ENCODE measurements around the gene RFC1.
"Not testable (repeated sequence)": the region's sequence is repeated elsewhere in the genome, so short reads cannot be mapped to it uniquely, and the experiment has no call there.

RFC1 gene

DNA sequence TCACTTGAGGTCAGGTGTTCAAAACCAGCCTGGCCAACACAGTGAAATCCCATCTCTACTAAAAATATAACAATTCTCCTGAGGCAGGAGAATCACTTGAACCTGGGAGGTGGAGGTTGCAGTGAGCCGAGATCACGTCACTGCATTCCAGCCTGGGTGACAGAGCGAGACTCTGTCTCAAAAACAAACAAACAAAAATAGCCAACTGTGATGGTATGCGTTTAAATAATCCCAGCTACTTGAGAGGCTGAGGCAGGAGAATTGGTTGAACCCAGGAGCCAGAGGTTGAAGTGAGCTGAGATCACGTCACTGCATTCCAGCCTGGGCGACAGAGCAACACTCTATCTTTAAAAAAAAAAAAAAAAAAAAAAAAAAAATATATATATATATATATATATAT lies 35.5 kb upstream of the RFC1 start:
- H3K27ac ChIP-seq (ENCODE audit: insufficient read depth in 1 of 2, low read depth in 1 of 2, low read length in 2 of 2, poor library complexity in 1 of 2, severe bottlenecking in 2 of 2); CTCF ChIA-PET; H3K27me3 ChIP-seq (replicated peaks in 2 of 5; ENCODE audit: control insufficient read depth in 4 of 5, insufficient read depth in 5 of 5, low read length in 4 of 5); H3K36me3 ChIP-seq (ENCODE audit: control insufficient read depth in 4 of 4, insufficient read depth in 4 of 4, low read length in 3 of 4); DNase-seq; POLR2A ChIA-PET; H3K9me3 ChIP-seq (ENCODE audit: control extremely low read depth in 1 of 5, control insufficient read depth in 4 of 5, insufficient read depth in 2 of 5, low read depth in 1 of 5, low read length in 4 of 5); H3K4me1 ChIP-seq (ENCODE audit: control extremely low read depth in 1 of 4, control insufficient read depth in 4 of 4, insufficient read depth in 4 of 4, low read length in 3 of 4); H3K4me3 ChIP-seq (ENCODE audit: control insufficient read depth in 1 of 7, extremely low read depth in 1 of 7, insufficient read depth in 4 of 7, low read depth in 2 of 7, low read length in 6 of 7): not testable (repeated sequence)
- WGBS (ENCODE audit: insufficient coverage): 100% methylated on average over 1 of the region's 6 CpGs

DNA sequence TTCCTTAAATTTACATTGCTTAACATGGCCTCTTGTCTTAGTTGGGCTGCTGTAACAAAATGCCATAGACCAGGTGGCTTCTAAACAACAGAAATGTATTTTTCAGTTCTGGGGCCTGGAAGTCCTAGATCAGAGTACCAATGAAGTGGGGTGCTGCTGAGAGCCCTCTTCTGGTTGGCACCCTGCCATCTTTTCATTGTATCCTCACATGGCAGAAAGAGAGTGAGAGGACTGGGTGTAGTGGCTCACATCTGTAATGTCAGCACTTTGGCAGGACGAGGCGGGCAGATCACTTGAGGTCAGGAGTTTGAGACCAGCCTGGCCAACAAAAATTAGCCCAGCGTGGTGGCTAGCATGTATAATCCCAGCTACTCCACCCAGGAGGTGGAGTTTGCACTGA lies 28.5 kb upstream of the RFC1 start:
- H3K9me3 ChIP-seq (ENCODE audit: control extremely low read depth in 1 of 5, control insufficient read depth in 4 of 5, insufficient read depth in 2 of 5, low read depth in 1 of 5, low read length in 4 of 5): no peaks in the 10 kb centered on the region
- 100% methylated on average over 3 of the region's 3 CpGs for WGBS (ENCODE audit: insufficient coverage)
- no peak overlapping the region for H3K4me3 ChIP-seq (ENCODE audit: control insufficient read depth in 1 of 7, extremely low read depth in 1 of 7, insufficient read depth in 4 of 7, low read depth in 2 of 7, low read length in 6 of 7)
- H3K27ac ChIP-seq (ENCODE audit: insufficient read depth in 1 of 2, low read depth in 1 of 2, low read length in 2 of 2, poor library complexity in 1 of 2, severe bottlenecking in 2 of 2): no peak overlapping the region
- H3K36me3 ChIP-seq (ENCODE audit: control insufficient read depth in 4 of 4, insufficient read depth in 4 of 4, low read length in 3 of 4): no peaks in the 10 kb centered on the region
- DNase-seq: no peak
- ChIA-PET POLR2A (no interaction called here), CTCF (interaction anchor here (1.5 kb wide), 1 partner anchor 9 kb away, joined by 5 read pairs; no protein-coding TSS in a partner anchor)
- no peaks in the 10 kb centered on the region for H3K4me1 ChIP-seq (ENCODE audit: control extremely low read depth in 1 of 4, control insufficient read depth in 4 of 4, insufficient read depth in 4 of 4, low read length in 3 of 4)
- H3K27me3 ChIP-seq (replicated peaks in 2 of 5; ENCODE audit: control insufficient read depth in 4 of 5, insufficient read depth in 5 of 5, low read length in 4 of 5): peaks cover 0 to 1% (median 0%) of the 10 kb centered on the region in 5 experiments

DNA sequence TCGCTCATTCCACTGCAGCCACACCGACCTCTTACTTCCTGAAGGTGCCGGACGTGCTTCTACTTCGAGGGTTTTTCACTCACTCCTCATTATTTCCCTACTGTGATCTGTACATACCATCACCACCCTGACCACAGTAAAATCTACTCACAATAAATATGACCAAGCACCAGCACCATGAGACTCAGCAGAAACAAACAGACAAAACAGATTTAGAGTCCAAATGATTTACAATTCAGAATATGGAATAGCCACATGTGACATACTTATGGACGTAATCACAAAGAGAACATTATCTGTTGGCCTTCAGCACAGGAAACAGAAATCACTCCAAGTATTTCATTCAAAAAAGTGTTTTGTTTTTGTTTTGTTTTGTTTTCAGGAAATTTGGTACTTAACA lies 24.4 kb upstream of the RFC1 start:
- ChIA-PET POLR2A (no interaction called here), CTCF (no interaction called here)
- H3K4me3 ChIP-seq (ENCODE audit: control insufficient read depth in 1 of 7, extremely low read depth in 1 of 7, insufficient read depth in 4 of 7, low read depth in 2 of 7, low read length in 6 of 7): no peak overlapping the region
- H3K4me1 ChIP-seq (ENCODE audit: control extremely low read depth in 1 of 4, control insufficient read depth in 4 of 4, insufficient read depth in 4 of 4, low read length in 3 of 4): no peaks in the 10 kb centered on the region
- no peak for DNase-seq
- H3K27me3 ChIP-seq (replicated peaks in 2 of 5; ENCODE audit: control insufficient read depth in 4 of 5, insufficient read depth in 5 of 5, low read length in 4 of 5): peaks cover 0 to 2% (median 0%) of the 10 kb centered on the region in 5 experiments
- no peaks in the 10 kb centered on the region for H3K9me3 ChIP-seq (ENCODE audit: control extremely low read depth in 1 of 5, control insufficient read depth in 4 of 5, insufficient read depth in 2 of 5, low read depth in 1 of 5, low read length in 4 of 5)
- H3K27ac ChIP-seq (ENCODE audit: insufficient read depth in 1 of 2, low read depth in 1 of 2, low read length in 2 of 2, poor library complexity in 1 of 2, severe bottlenecking in 2 of 2): no peak overlapping the region
- H3K36me3 ChIP-seq (ENCODE audit: control insufficient read depth in 4 of 4, insufficient read depth in 4 of 4, low read length in 3 of 4): no peaks in the 10 kb centered on the region
- WGBS (ENCODE audit: insufficient coverage): 93% methylated on average over 5 of the region's 6 CpGs

DNA sequence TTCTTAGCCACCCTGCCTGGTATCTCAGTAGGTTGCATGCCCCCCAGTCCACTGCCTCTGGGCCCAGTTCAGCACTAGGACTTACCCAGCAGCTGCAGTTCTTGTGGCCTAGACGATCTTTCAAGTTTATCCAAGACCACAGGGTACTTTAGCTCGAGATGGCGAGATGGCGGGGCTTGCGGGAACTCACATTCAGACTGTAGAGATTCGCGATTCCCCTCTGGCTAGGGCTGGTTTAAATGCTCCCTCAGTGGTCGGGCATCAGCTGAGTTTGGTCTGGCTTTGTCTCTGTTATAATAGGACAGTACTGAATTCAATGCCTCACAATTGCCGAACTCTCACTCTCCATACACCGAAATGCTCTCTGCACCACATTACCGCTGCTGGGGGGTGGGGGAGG lies 18.4 kb upstream of the RFC1 start:
- ChIA-PET CTCF (interaction anchor here (0.6 kb wide), 1 partner anchor 424 kb away, joined by 3 read pairs; no protein-coding TSS in a partner anchor), POLR2A (no interaction called here)
- H3K27ac ChIP-seq (ENCODE audit: insufficient read depth in 1 of 2, low read depth in 1 of 2, low read length in 2 of 2, poor library complexity in 1 of 2, severe bottlenecking in 2 of 2): no peak overlapping the region
- no peaks in the 10 kb centered on the region for H3K9me3 ChIP-seq (ENCODE audit: control extremely low read depth in 1 of 5, control insufficient read depth in 4 of 5, insufficient read depth in 2 of 5, low read depth in 1 of 5, low read length in 4 of 5)
- no peaks in the 10 kb centered on the region for H3K27me3 ChIP-seq (replicated peaks in 2 of 5; ENCODE audit: control insufficient read depth in 4 of 5, insufficient read depth in 5 of 5, low read length in 4 of 5)
- no peak for DNase-seq
- no peak overlapping the region for H3K4me3 ChIP-seq (ENCODE audit: control insufficient read depth in 1 of 7, extremely low read depth in 1 of 7, insufficient read depth in 4 of 7, low read depth in 2 of 7, low read length in 6 of 7)
- no peaks in the 10 kb centered on the region for H3K36me3 ChIP-seq (ENCODE audit: control insufficient read depth in 4 of 4, insufficient read depth in 4 of 4, low read length in 3 of 4)
- no peaks in the 10 kb centered on the region for H3K4me1 ChIP-seq (ENCODE audit: control extremely low read depth in 1 of 4, control insufficient read depth in 4 of 4, insufficient read depth in 4 of 4, low read length in 3 of 4)
- 100% methylated on average over 7 of the region's 11 CpGs for WGBS (ENCODE audit: insufficient coverage)

DNA sequence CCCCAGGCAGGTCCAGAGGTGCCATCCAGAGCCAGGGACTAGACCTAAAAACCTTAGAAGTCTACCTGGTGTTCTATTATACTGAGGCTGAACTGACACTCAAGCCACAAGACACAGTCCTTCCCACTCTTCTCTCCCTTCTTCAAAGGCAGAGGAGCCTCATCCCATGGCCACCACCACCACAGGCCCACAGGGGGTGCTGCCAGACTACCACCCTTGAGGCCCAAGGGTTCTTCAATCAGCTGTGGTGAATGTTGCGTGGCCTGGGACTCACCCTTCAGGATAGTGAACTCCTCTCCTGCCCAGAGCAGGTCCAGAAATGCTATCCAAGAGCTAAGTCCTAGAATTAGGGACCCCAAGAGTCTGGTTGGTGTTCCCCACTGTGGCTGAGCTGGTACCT lies 17.5 kb upstream of the RFC1 start:
- DNase-seq: no peak
- WGBS (ENCODE audit: insufficient coverage): 100% methylated on average over 1 of the region's 1 CpG
- POLR2A ChIA-PET: no interaction called here
- no peaks in the 10 kb centered on the region for H3K9me3 ChIP-seq (ENCODE audit: control extremely low read depth in 1 of 5, control insufficient read depth in 4 of 5, insufficient read depth in 2 of 5, low read depth in 1 of 5, low read length in 4 of 5)
- no peaks in the 10 kb centered on the region for H3K36me3 ChIP-seq (ENCODE audit: control insufficient read depth in 4 of 4, insufficient read depth in 4 of 4, low read length in 3 of 4)
- H3K4me1 ChIP-seq (ENCODE audit: control extremely low read depth in 1 of 4, control insufficient read depth in 4 of 4, insufficient read depth in 4 of 4, low read length in 3 of 4): no peaks in the 10 kb centered on the region
- no peak overlapping the region for H3K4me3 ChIP-seq (ENCODE audit: control insufficient read depth in 1 of 7, extremely low read depth in 1 of 7, insufficient read depth in 4 of 7, low read depth in 2 of 7, low read length in 6 of 7)
- no peaks in the 10 kb centered on the region for H3K27me3 ChIP-seq (replicated peaks in 2 of 5; ENCODE audit: control insufficient read depth in 4 of 5, insufficient read depth in 5 of 5, low read length in 4 of 5)
- CTCF ChIA-PET: no interaction called here
- H3K27ac ChIP-seq (ENCODE audit: insufficient read depth in 1 of 2, low read depth in 1 of 2, low read length in 2 of 2, poor library complexity in 1 of 2, severe bottlenecking in 2 of 2): no peak overlapping the region

DNA sequence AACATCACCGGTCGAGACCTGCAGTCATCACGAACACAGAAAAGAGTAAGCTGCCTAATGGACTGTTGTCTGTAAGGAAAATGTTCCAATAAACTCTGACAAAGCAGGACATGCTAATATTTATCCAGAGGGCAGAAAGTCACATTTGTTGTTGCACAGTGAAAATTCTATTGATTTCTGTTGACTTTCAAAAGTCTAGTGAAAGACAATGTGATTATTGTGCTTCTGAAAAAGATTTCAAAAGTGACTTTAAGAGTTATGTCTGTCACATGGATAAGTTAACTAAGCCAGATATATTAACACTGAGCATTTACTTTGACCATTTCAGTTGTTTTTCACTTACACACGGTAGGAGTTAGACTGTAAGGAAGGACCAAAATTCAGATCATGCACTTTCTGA lies 9.3 kb upstream of the RFC1 start:
- POLR2A ChIA-PET: interaction anchor here (0.6 kb wide), 1 partner anchor 470 kb away, joined by 3 read pairs; no protein-coding TSS in a partner anchor
- Histone ChIP-seq H3K4me3 (ENCODE audit: control insufficient read depth in 1 of 7, extremely low read depth in 1 of 7, insufficient read depth in 4 of 7, low read depth in 2 of 7, low read length in 6 of 7) (no peak overlapping the region), H3K4me1 (ENCODE audit: control extremely low read depth in 1 of 4, control insufficient read depth in 4 of 4, insufficient read depth in 4 of 4, low read length in 3 of 4) (no peaks in the 10 kb centered on the region), H3K27me3 (replicated peaks in 2 of 5; ENCODE audit: control insufficient read depth in 4 of 5, insufficient read depth in 5 of 5, low read length in 4 of 5) (peaks cover 0 to 6% (median 0%) of the 10 kb centered on the region in 5 experiments), H3K9me3 (ENCODE audit: control extremely low read depth in 1 of 5, control insufficient read depth in 4 of 5, insufficient read depth in 2 of 5, low read depth in 1 of 5, low read length in 4 of 5) (peaks cover 0 to 5% (median 0%) of the 10 kb centered on the region in 5 experiments), H3K27ac (ENCODE audit: insufficient read depth in 1 of 2, low read depth in 1 of 2, low read length in 2 of 2, poor library complexity in 1 of 2, severe bottlenecking in 2 of 2) (no peak overlapping the region), H3K36me3 (ENCODE audit: control insufficient read depth in 4 of 4, insufficient read depth in 4 of 4, low read length in 3 of 4) (no peaks in the 10 kb centered on the region)
- WGBS (ENCODE audit: insufficient coverage): 95% methylated on average over 4 of the region's 4 CpGs
- no peak for DNase-seq
- CTCF ChIA-PET: no interaction called here

DNA sequence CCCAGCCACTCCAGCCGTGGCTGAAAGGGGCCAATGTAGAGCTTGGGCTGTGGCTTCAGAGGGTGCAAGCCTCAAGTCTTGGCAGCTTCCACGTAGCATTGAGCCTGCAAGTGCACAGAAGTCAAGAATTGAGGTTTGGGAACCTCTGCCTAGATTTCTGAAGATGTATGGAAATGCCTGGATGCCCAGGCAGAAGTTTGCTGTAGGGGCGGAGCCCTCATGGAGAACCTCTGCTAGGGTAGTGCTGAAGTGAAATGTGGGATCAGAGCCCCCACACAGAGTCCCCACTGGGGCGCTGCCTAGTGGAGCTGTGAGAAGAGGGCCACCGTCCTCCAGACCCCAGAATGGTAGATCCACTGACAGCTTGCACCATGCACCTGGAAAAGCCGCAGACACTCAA lies 5.0 kb upstream of the RFC1 start:
- H3K36me3 ChIP-seq (ENCODE audit: control insufficient read depth in 4 of 4, insufficient read depth in 4 of 4, low read length in 3 of 4); DNase-seq; H3K9me3 ChIP-seq (ENCODE audit: control extremely low read depth in 1 of 5, control insufficient read depth in 4 of 5, insufficient read depth in 2 of 5, low read depth in 1 of 5, low read length in 4 of 5); H3K4me3 ChIP-seq (ENCODE audit: control insufficient read depth in 1 of 7, extremely low read depth in 1 of 7, insufficient read depth in 4 of 7, low read depth in 2 of 7, low read length in 6 of 7); H3K27me3 ChIP-seq (replicated peaks in 2 of 5; ENCODE audit: control insufficient read depth in 4 of 5, insufficient read depth in 5 of 5, low read length in 4 of 5); H3K27ac ChIP-seq (ENCODE audit: insufficient read depth in 1 of 2, low read depth in 1 of 2, low read length in 2 of 2, poor library complexity in 1 of 2, severe bottlenecking in 2 of 2); H3K4me1 ChIP-seq (ENCODE audit: control extremely low read depth in 1 of 4, control insufficient read depth in 4 of 4, insufficient read depth in 4 of 4, low read length in 3 of 4); POLR2A ChIA-PET; CTCF ChIA-PET: not testable (repeated sequence)
- WGBS (ENCODE audit: insufficient coverage): 91% methylated on average over 5 of the region's 6 CpGs
